Measurements from ENCODE around the gene TBPL2. TPM values are rescaled to one million over a fixed set of nuclear protein-coding genes. Genes with fewer than 3 reads are reported as not detected.

TBPL2 gene
- total RNA-seq = not detected in 2 replicates

GRCh38 chr14:55440385-55440784 is at the start of gene TBPL2:
TBPL2 (minus strand) TSS chr14:55440616; CDS start chr14:55440449, 167 bp downstream.

GRCh38 chr14:55411426-55412389 is 28.7 kb downstream of the TBPL2 start, which contains the start of gene ATG14:
ATG14 (minus strand) TSS chr14:55411830; CDS start chr14:55411822, 8 bp downstream.

Other genes starting within 250 kb of the TBPL2 start
- 63.7 and 74.5 TPM in 2 replicates for gene DLGAP5, start 249.0 kb downstream of the TBPL2 start, total RNA-seq
- gene FBXO34, start 169.2 kb downstream of the TBPL2 start, total RNA-seq = 23.1 and 27.4 TPM in 2 replicates
- gene ATG14, start 28.8 kb downstream of the TBPL2 start, total RNA-seq = 8.8 and 14.9 TPM in 2 replicates
- gene KTN1, start 139.6 kb upstream of the TBPL2 start, total RNA-seq = 174 and 195 TPM in 2 replicates

Data from epithelial cell of umbilical artery (primary cell).